ENCODE results near the gene DNTT.

The DNTT gene

GRCh38 chr10:96287392-96288105 is 16.7 kb upstream of the DNTT start:
- H3K79me2 ChIP-seq (ENCODE audit: insufficient read depth, low read length): peaks cover 4% of the 10 kb centered on the region; the same call in 1 of the 2 replicates
- TF ChIP-seq EZH2phosphoT487 (conservative IDR thresholded peaks at IDR 0.05; ENCODE audit: low read length): no peak
- TF ChIP-seq, protein P1, sequence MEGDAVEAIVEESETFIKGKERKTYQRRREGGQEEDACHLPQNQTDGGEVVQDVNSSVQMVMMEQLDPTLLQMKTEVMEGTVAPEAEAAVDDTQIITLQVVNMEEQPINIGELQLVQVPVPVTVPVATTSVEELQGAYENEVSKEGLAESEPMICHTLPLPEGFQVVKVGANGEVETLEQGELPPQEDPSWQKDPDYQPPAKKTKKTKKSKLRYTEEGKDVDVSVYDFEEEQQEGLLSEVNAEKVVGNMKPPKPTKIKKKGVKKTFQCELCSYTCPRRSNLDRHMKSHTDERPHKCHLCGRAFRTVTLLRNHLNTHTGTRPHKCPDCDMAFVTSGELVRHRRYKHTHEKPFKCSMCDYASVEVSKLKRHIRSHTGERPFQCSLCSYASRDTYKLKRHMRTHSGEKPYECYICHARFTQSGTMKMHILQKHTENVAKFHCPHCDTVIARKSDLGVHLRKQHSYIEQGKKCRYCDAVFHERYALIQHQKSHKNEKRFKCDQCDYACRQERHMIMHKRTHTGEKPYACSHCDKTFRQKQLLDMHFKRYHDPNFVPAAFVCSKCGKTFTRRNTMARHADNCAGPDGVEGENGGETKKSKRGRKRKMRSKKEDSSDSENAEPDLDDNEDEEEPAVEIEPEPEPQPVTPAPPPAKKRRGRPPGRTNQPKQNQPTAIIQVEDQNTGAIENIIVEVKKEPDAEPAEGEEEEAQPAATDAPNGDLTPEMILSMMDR (IDR thresholded peaks at IDR 0.05; ENCODE audit: insufficient read depth, low read length, poor library complexity, severe bottlenecking): no peak
- H3K36me3 ChIP-seq (ENCODE audit: low read length): no peaks in the 10 kb centered on the region
- H4K20me1 ChIP-seq (ENCODE audit: low read depth, low read length): no peaks in the 10 kb centered on the region
- H3K27me3 ChIP-seq (ENCODE audit: low read length): no peaks in the 10 kb centered on the region
- H3K9me2 ChIP-seq (replicated peaks; ENCODE audit: insufficient read depth, low read length): no peaks in the 10 kb centered on the region
- H3K4me2 ChIP-seq (ENCODE audit: low read depth, low read length, poor library complexity, severe bottlenecking): peak overlapping the region; percentile 82
- peak overlapping the region; percentile 45 for H3K4me3 ChIP-seq (ENCODE audit: insufficient read depth, low read length, poor library complexity, severe bottlenecking)
- H2AFZ ChIP-seq (ENCODE audit: low read depth, low read length, severe bottlenecking): no peak overlapping the region
- no peaks in the 10 kb centered on the region for H3K9me3 ChIP-seq (ENCODE audit: insufficient read depth, low read length)
- H3K9ac ChIP-seq (ENCODE audit: low read length): peak overlapping the region; percentile 53
- peak overlapping the region; percentile 96 for H3K27ac ChIP-seq (ENCODE audit: low read depth, low read length)
- H3F3A ChIP-seq (ENCODE audit: insufficient read depth): peaks cover 64% of the 10 kb centered on the region

GRCh38 chr10:96288151-96288621 is 16.0 kb upstream of the DNTT start:
- Histone ChIP-seq H3K4me3 (ENCODE audit: insufficient read depth, low read length, poor library complexity, severe bottlenecking) (peak overlapping the region; percentile 45), H3K9ac (ENCODE audit: low read length) (peak overlapping the region; percentile 53)

DNA sequence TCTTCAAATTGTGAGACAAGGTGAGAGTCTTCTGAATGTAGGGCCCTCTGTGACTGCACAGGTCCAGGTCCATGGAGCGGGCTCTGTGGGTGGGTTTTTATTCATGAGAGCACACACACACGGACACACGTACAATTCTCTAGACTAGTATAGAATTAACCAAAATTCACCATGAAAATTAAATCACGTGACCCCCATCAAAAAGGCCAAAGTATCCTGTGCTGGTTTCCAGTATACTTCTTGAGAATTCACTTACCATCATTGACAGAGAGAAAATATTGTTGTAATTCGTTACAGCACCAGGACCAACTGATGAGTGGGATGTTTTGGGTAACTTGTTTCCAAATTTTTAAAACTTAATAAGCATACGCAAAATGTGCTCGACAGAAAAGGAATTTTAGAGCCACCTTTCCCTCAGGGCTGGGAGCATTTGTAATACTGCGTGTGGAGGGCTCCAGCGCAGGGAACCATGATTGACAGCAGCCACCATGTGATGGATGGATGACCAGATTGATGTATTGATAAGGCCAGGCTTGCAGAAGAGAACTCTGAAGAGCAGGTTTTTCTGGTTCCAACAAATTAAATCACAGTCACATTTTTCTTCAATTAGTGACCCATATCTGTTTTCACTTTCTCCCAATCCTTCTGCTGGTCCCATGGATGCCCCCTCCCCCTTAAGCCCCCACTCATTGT is 14.9 kb upstream of the DNTT start:
- Histone ChIP-seq H3K4me2 (ENCODE audit: low read depth, low read length, poor library complexity, severe bottlenecking) (peak overlapping the region; percentile 82), H3K9me3 (ENCODE audit: insufficient read depth, low read length) (no peaks in the 10 kb centered on the region), H2AFZ (ENCODE audit: low read depth, low read length, severe bottlenecking) (peak overlapping the region; percentile 36), H3K27ac (ENCODE audit: low read depth, low read length) (peak overlapping the region; percentile 96), H3K9ac (ENCODE audit: low read length) (peak overlapping the region; percentile 53), H3K9me2 (replicated peaks; ENCODE audit: insufficient read depth, low read length) (no peaks in the 10 kb centered on the region), H3K27me3 (ENCODE audit: low read length) (no peaks in the 10 kb centered on the region), H3K79me2 (ENCODE audit: insufficient read depth, low read length) (peaks cover 4% of the 10 kb centered on the region; the same call in 1 of the 2 replicates), H3K4me3 (ENCODE audit: insufficient read depth, low read length, poor library complexity, severe bottlenecking) (peak overlapping the region; percentile 45), H4K20me1 (ENCODE audit: low read depth, low read length) (no peaks in the 10 kb centered on the region), H3F3A (ENCODE audit: insufficient read depth) (peaks cover 63% of the 10 kb centered on the region), H3K36me3 (ENCODE audit: low read length) (no peaks in the 10 kb centered on the region)
- TF ChIP-seq, protein P1 (IDR thresholded peaks at IDR 0.05; ENCODE audit: insufficient read depth, low read length, poor library complexity, severe bottlenecking): no peak
- no peak for TF ChIP-seq EZH2phosphoT487 (conservative IDR thresholded peaks at IDR 0.05; ENCODE audit: low read length)

More at GRCh38 chr10:96288151-96288621, 16.0 kb upstream of the DNTT start:
- peak overlapping the region; percentile 96 for H3K27ac ChIP-seq (ENCODE audit: low read depth, low read length)
- TF ChIP-seq, protein P1 (IDR thresholded peaks at IDR 0.05; ENCODE audit: insufficient read depth, low read length, poor library complexity, severe bottlenecking): no peak
- H3F3A ChIP-seq (ENCODE audit: insufficient read depth): peaks cover 71% of the 10 kb centered on the region
- no peaks in the 10 kb centered on the region for H3K27me3 ChIP-seq (ENCODE audit: low read length)
- H3K4me2 ChIP-seq (ENCODE audit: low read depth, low read length, poor library complexity, severe bottlenecking): peak overlapping the region; percentile 82
- peaks cover 4% of the 10 kb centered on the region; the same call in 1 of the 2 replicates for H3K79me2 ChIP-seq (ENCODE audit: insufficient read depth, low read length)
- H4K20me1 ChIP-seq (ENCODE audit: low read depth, low read length): no peaks in the 10 kb centered on the region
- no peaks in the 10 kb centered on the region for H3K36me3 ChIP-seq (ENCODE audit: low read length)
- no peak overlapping the region for H2AFZ ChIP-seq (ENCODE audit: low read depth, low read length, severe bottlenecking)
- no peaks in the 10 kb centered on the region for H3K9me2 ChIP-seq (replicated peaks; ENCODE audit: insufficient read depth, low read length)
- H3K9me3 ChIP-seq (ENCODE audit: insufficient read depth, low read length): no peaks in the 10 kb centered on the region
